DND-41 (cell line): ENCODE results near the gene PGM1.

ENCODE experiments used
- ATAC-seq: fragments of 200-7000 bp; cut with Tn5 transposase; 3 replicates; pipeline ENCODE4 v1.9.1; 2021; ENCODE audit warnings: low read depth; ENCODE audit not compliant: insufficient read depth
- DNase-seq: peaks from one replicate; pipeline ENCODE4 v3.0.0-alpha.2; 2020
- H2AFZ ChIP-seq: 2 replicates; pipeline ENCODE4 v1.6.0; 2012; ENCODE audit warnings: low read depth, low read length
- H3K27ac ChIP-seq: 2 replicates; pipeline ENCODE4 v1.5.1; 2012; ENCODE audit warnings: low read length, inconsistent platforms
- H3K27me3 ChIP-seq: fragments of 200-600 bp; sonication (generic); 2 replicates; pipeline ENCODE4 v1.6.0; 2012; ENCODE audit warnings: low read length, mild to moderate bottlenecking, inconsistent platforms; ENCODE audit not compliant: insufficient read depth, poor library complexity
- H3K36me3 ChIP-seq: 2 replicates; pipeline ENCODE4 v1.5.1; 2012; ENCODE audit warnings: low read length, inconsistent platforms; ENCODE audit not compliant: insufficient read depth
- H3K4me1 ChIP-seq: 2 replicates; pipeline ENCODE4 v1.5.1; 2012; ENCODE audit warnings: mild to moderate bottlenecking, low read length; ENCODE audit not compliant: insufficient read depth
- H3K4me2 ChIP-seq: 2 replicates; pipeline ENCODE4 v1.6.0; 2012; ENCODE audit warnings: mild to moderate bottlenecking, moderate library complexity, low read length, inconsistent platforms; ENCODE audit not compliant: insufficient read depth
- H3K4me3 ChIP-seq, 2 experiments: fragments of 200-600 bp in 1 of 2; shearing (Covaris generic) in 1 of 2; 2 replicates each; pipeline ENCODE4 v1.5.1; 2012 to 2016; ENCODE audit warnings: inconsistent platforms in 2 of 2, low read length in 2 of 2, mild to moderate bottlenecking in 2 of 2, low read depth in 1 of 2, moderate library complexity in 1 of 2
- H3K79me2 ChIP-seq: 2 replicates; pipeline ENCODE4 v1.6.0; 2012; ENCODE audit warnings: low read length, inconsistent platforms; ENCODE audit not compliant: insufficient read depth
- H3K9ac ChIP-seq: 2 replicates; pipeline ENCODE4 v1.6.0; 2012; ENCODE audit warnings: low read depth, mild to moderate bottlenecking, inconsistent platforms, low read length, moderate library complexity
- H3K9me3 ChIP-seq: 2 replicates; pipeline ENCODE4 v1.5.1; 2012; ENCODE audit warnings: low read length, moderate library complexity, mild to moderate bottlenecking, inconsistent platforms; ENCODE audit not compliant: insufficient read depth, severe bottlenecking
- H4K20me1 ChIP-seq: 2 replicates; pipeline ENCODE4 v1.6.0; 2012; ENCODE audit warnings: low read length; ENCODE audit not compliant: insufficient read depth
- CTCF ChIP-seq: IDR thresholded peaks from 2 replicates; pipeline ENCODE4 v1.5.1; 2012; ENCODE audit warnings: borderline replicate concordance, low read length, moderate library complexity, mild to moderate bottlenecking; ENCODE audit not compliant: poor library complexity, severe bottlenecking; ENCODE audit errors: extremely low read depth
- EZH2 ChIP-seq: IDR thresholded peaks from 3 replicates; pipeline ENCODE4 v1.6.1; 2012; ENCODE audit warnings: borderline replicate concordance, low read depth, mild to moderate bottlenecking, moderate library complexity, low read length, inconsistent platforms; ENCODE audit not compliant: severe bottlenecking

Gene PGM1

GRCh38 chr1:63664742-63665141 is 71.5 kb downstream of the PGM1 start:
- Histone ChIP-seq H3K27ac (no peak overlapping the region), H3K4me1 (no peaks in the 10 kb centered on the region), H3K9me3 (no peaks in the 10 kb centered on the region), H3K27me3 (no peaks in the 10 kb centered on the region), H3K9ac (no peak overlapping the region), H3K79me2 (no peaks in the 10 kb centered on the region), H3K36me3 (no peaks in the 10 kb centered on the region), H2AFZ (no peak overlapping the region), H3K4me2 (no peak overlapping the region), H3K4me3 (no peak overlapping the region), H4K20me1 (no peaks in the 10 kb centered on the region)
- no peak for TF ChIP-seq CTCF
- no peak for TF ChIP-seq EZH2
- ATAC-seq (no peak), DNase-seq (no peak)

GRCh38 chr1:63665410-63665809 is 72.2 kb downstream of the PGM1 start:
- TF ChIP-seq EZH2 (no peak), CTCF (no peak)
- no peak for ATAC-seq
- H4K20me1 ChIP-seq: no peaks in the 10 kb centered on the region

GRCh38 chr1:63665824-63666223 is 72.6 kb downstream of the PGM1 start:
- Histone ChIP-seq H2AFZ (no peak overlapping the region), H4K20me1 (no peaks in the 10 kb centered on the region), H3K36me3 (no peaks in the 10 kb centered on the region), H3K9me3 (no peaks in the 10 kb centered on the region), H3K4me3 (no peak overlapping the region), H3K27ac (no peak overlapping the region), H3K4me2 (no peak overlapping the region), H3K27me3 (no peaks in the 10 kb centered on the region), H3K9ac (no peak overlapping the region), H3K4me1 (no peaks in the 10 kb centered on the region), H3K79me2 (no peaks in the 10 kb centered on the region)
- no peak for TF ChIP-seq EZH2
- no peak for TF ChIP-seq CTCF
- ATAC-seq: no peak
- no peak for DNase-seq

More at GRCh38 chr1:63665410-63665809, 72.2 kb downstream of the PGM1 start:
- Histone ChIP-seq H3K79me2 (no peaks in the 10 kb centered on the region), H3K9me3 (no peaks in the 10 kb centered on the region), H3K36me3 (no peaks in the 10 kb centered on the region), H3K27ac (no peak overlapping the region), H3K4me3 (no peak overlapping the region), H3K4me2 (no peak overlapping the region), H3K9ac (no peak overlapping the region), H3K4me1 (no peaks in the 10 kb centered on the region), H3K27me3 (no peaks in the 10 kb centered on the region), H2AFZ (no peak overlapping the region)
- DNase-seq: no peak

GRCh38 chr1:63668298-63668697 is 75.1 kb downstream of the PGM1 start:
- Histone ChIP-seq H3K36me3 (no peaks in the 10 kb centered on the region), H4K20me1 (no peaks in the 10 kb centered on the region), H3K79me2 (no peaks in the 10 kb centered on the region), H2AFZ (no peak overlapping the region), H3K27ac (no peak overlapping the region), H3K4me1 (no peaks in the 10 kb centered on the region), H3K4me2 (no peak overlapping the region), H3K9ac (no peak overlapping the region), H3K27me3 (no peaks in the 10 kb centered on the region), H3K9me3 (no peaks in the 10 kb centered on the region), H3K4me3 (no peak overlapping the region)
- TF ChIP-seq CTCF (no peak), EZH2 (no peak)
- DNase-seq (no peak), ATAC-seq (no peak)
